Ramos (cell line): Measurements from ENCODE around the gene SCUBE2.
"Not testable (repeated sequence)": the region's sequence is repeated elsewhere in the genome, so short reads cannot be mapped to it uniquely, and the experiment has no call there.

Source experiments
- in situ Hi-C: fragments of 300-500 bp; cut with MboI; formaldehyde crosslinking; loops from one replicate; pipeline ENCODE4 v1.14.3; 2022; ENCODE audit warnings: low sequenced_read_pairs; ENCODE audit not compliant: unreplicated experiment

SCUBE2 gene

GRCh38 chr11:9015677-9016076, 75.7 kb downstream of the SCUBE2 start:
- in situ Hi-C loops: no loop called here

- in situ Hi-C loops: no loop called here
These were observed 76.6 kb downstream of the SCUBE2 start for GRCh38 chr11:9014826-9015225.

- in situ Hi-C loops: no loop called here
These were observed 78.0 kb downstream of the SCUBE2 start for GRCh38 chr11:9013373-9013772.

- in situ Hi-C loops: not testable (repeated sequence)
These were observed 81.9 kb downstream of the SCUBE2 start for GRCh38 chr11:9009538-9009937.

GRCh38 chr11:9008661-9009060, 82.7 kb downstream of the SCUBE2 start:
- in situ Hi-C loops: no loop called here

GRCh38 chr11:9008011-9008550, 83.3 kb downstream of the SCUBE2 start:
- in situ Hi-C loops: no loop called here

- in situ Hi-C loops: no loop called here
These were observed 86.3 kb downstream of the SCUBE2 start for GRCh38 chr11:9005087-9005486.

GRCh38 chr11:9004183-9004926, 87.0 kb downstream of the SCUBE2 start:
- in situ Hi-C loops: no loop called here

- in situ Hi-C loops: no loop called here
These were observed 87.7 kb downstream of the SCUBE2 start, which contains the start of gene NRIP3 for GRCh38 chr11:9003573-9004182. NRIP3 (minus strand) TSS chr11:9004001; CDS start chr11:9003935, 66 bp downstream.

GRCh38 chr11:9002920-9003572, 88.4 kb downstream of the SCUBE2 start:
- in situ Hi-C loops: no loop called here

- in situ Hi-C loops: no loop called here
These were observed 89.7 kb downstream of the SCUBE2 start for GRCh38 chr11:9001736-9002135.

GRCh38 chr11:8998017-8998416, 93.4 kb downstream of the SCUBE2 start:
- in situ Hi-C loops: no loop called here

- in situ Hi-C loops: no loop called here
These were observed 93.9 kb downstream of the SCUBE2 start for GRCh38 chr11:8997451-8997850.

- in situ Hi-C loops: no loop called here
These were observed 101.9 kb downstream of the SCUBE2 start for GRCh38 chr11:8989453-8989852.

- in situ Hi-C loops: no loop called here
These were observed 102.8 kb downstream of the SCUBE2 start for GRCh38 chr11:8988329-8989234.

- in situ Hi-C loops: no loop called here
These were observed 104.0 kb downstream of the SCUBE2 start for GRCh38 chr11:8987446-8987845.

GRCh38 chr11:8986772-8987171, 104.6 kb downstream of the SCUBE2 start:
- in situ Hi-C loops: not testable (repeated sequence)

GRCh38 chr11:8985462-8985861, 105.9 kb downstream of the SCUBE2 start:
- in situ Hi-C loops: no loop called here

GRCh38 chr11:8983552-8983951, 107.8 kb downstream of the SCUBE2 start:
- in situ Hi-C loops: no loop called here

GRCh38 chr11:8980485-8980884, 110.9 kb downstream of the SCUBE2 start:
- in situ Hi-C loops: no loop called here
